HG03457 (cell line): ENCODE measurements around the gene ERBIN.
"Not testable (repeated sequence)": the region's sequence is repeated elsewhere in the genome, so short reads cannot be mapped to it uniquely, and the experiment has no call there.

ENCODE experiments used
- ATAC-seq: cut with Tn5 transposase; IDR thresholded peaks from one replicate; pipeline ENCODE4 v1.9.1; 2021; ENCODE audit warnings: moderate number of reproducible peaks; ENCODE audit not compliant: unreplicated experiment

Gene ERBIN

GRCh38 chr5:65999061-65999723 lies 72.8 kb downstream of the ERBIN start:
- no peak for ATAC-seq

GRCh38 chr5:66001952-66002351 lies 75.6 kb downstream of the ERBIN start:
- no peak for ATAC-seq

GRCh38 chr5:66002415-66002814 lies 76.0 kb downstream of the ERBIN start:
- no peak for ATAC-seq

GRCh38 chr5:66004216-66004615 lies 77.8 kb downstream of the ERBIN start:
- no peak for ATAC-seq

GRCh38 chr5:66009277-66009676 lies 82.9 kb downstream of the ERBIN start:
- no peak for ATAC-seq

GRCh38 chr5:66010476-66010875 lies 84.1 kb downstream of the ERBIN start:
- no peak for ATAC-seq

GRCh38 chr5:66012271-66012670 lies 85.9 kb downstream of the ERBIN start:
- ATAC-seq = no peak

GRCh38 chr5:66013397-66013796 lies 87.0 kb downstream of the ERBIN start:
- no peak for ATAC-seq

- ATAC-seq = no peak
Observed at GRCh38 chr5:66013906-66014305, 87.5 kb downstream of the ERBIN start.

- ATAC-seq = no peak
Observed at GRCh38 chr5:66015196-66015960, 89.0 kb downstream of the ERBIN start.

GRCh38 chr5:66021585-66021984 lies 95.2 kb downstream of the ERBIN start:
- ATAC-seq = no peak

- ATAC-seq = no peak
Observed at GRCh38 chr5:66039296-66039695, 112.9 kb downstream of the ERBIN start.

- ATAC-seq = no peak
Observed at GRCh38 chr5:66039701-66040100, 113.3 kb downstream of the ERBIN start.

- ATAC-seq = no peak
Observed at GRCh38 chr5:66041627-66042026, 115.3 kb downstream of the ERBIN start.

GRCh38 chr5:66057239-66057638 lies 130.9 kb downstream of the ERBIN start:
- no peak for ATAC-seq

GRCh38 chr5:66061320-66061719 lies 134.9 kb downstream of the ERBIN start:
- not testable (repeated sequence) for ATAC-seq

- not testable (repeated sequence) for ATAC-seq
Observed at GRCh38 chr5:66063061-66063460, 136.7 kb downstream of the ERBIN start.

- no peak for ATAC-seq
Observed at GRCh38 chr5:66066826-66067225, 140.5 kb downstream of the ERBIN start.

- ATAC-seq = no peak
Observed at GRCh38 chr5:66072031-66072430, 145.7 kb downstream of the ERBIN start.

GRCh38 chr5:66074901-66075300 lies 148.5 kb downstream of the ERBIN start:
- no peak for ATAC-seq

GRCh38 chr5:66080664-66081063 lies 154.3 kb downstream of the ERBIN start:
- no peak for ATAC-seq

GRCh38 chr5:66089384-66089783 lies 163.0 kb downstream of the ERBIN start:
- no peak for ATAC-seq
